Tibial nerve (tissue), 4 donors: ENCODE results near the gene HEXD. TPM values are rescaled to one million over a fixed set of nuclear protein-coding genes. Genes with fewer than 3 reads are reported as not detected.

ENCODE experiments used
- DNase-seq, 2 donors: peaks; one replicate each; pipeline ENCODE4 v3.0.0-alpha.2; 2019; ENCODE audit warnings: low spot score in 2 of 2
- H3K27ac ChIP-seq, 4 donors: fragments of 200-600 bp; sonication (generic) in 3 of 4; one replicate each; pipeline ENCODE4 v1.5.1; 2017 to 2019; ENCODE audit warnings: mild to moderate bottlenecking in 1 of 4
- H3K27me3 ChIP-seq, 2 donors: fragments of 200-600 bp; sonication (generic) in 1 of 2; one replicate each; pipeline versions ENCODE4 v1.5.1 to v1.6.0; 2017 to 2019
- H3K36me3 ChIP-seq, 3 donors: fragments of 200-600 bp; sonication (generic); one replicate each; pipeline ENCODE4 v1.5.1; 2018 to 2019
- H3K4me1 ChIP-seq, 4 donors: fragments of 200-600 bp; sonication (generic) in 3 of 4; one replicate each; pipeline ENCODE4 v1.5.1; 2017 to 2019
- H3K4me3 ChIP-seq, 4 donors: fragments of 200-600 bp; sonication (generic) in 3 of 4; one replicate each; pipeline ENCODE4 v1.5.1; 2017 to 2019; ENCODE audit warnings: mild to moderate bottlenecking in 1 of 4, moderate library complexity in 1 of 4
- H3K9me3 ChIP-seq, 4 donors: fragments of 200-600 bp; sonication (generic) in 3 of 4; one replicate each; pipeline ENCODE4 v1.5.1; 2017 to 2019
- CTCF ChIP-seq, 5 experiments: fragments of 200-600 bp in 3 of 5; fragments of 450-650 bp in 2 of 5; sonication (generic) in 3 of 5; IDR thresholded peaks; one replicate each; pipeline ENCODE4 v1.5.1; 2016 to 2019; ENCODE audit warnings: antibody characterized with exemption in 5 of 5, mild to moderate bottlenecking in 3 of 5, moderate library complexity in 2 of 5
- EP300 ChIP-seq, 2 donors: sonication (generic); formaldehyde crosslinking; IDR thresholded peaks; one replicate each; pipeline ENCODE4 v1.6.1; 2017; ENCODE audit warnings: antibody characterized with exemption in 2 of 2, mild to moderate bottlenecking in 1 of 2
- POLR2A ChIP-seq, 2 donors: fragments of 450-650 bp; IDR thresholded peaks; one replicate each; pipeline ENCODE4 v1.6.1; 2017; ENCODE audit warnings: antibody characterized with exemption in 2 of 2, mild to moderate bottlenecking in 2 of 2, moderate library complexity in 2 of 2
- WGBS, 2 donors: methylation state at CpG; one replicate each; pipeline ENCODE4 v1.1.5; 2018; 5-methylcytosine and 5-hydroxymethylcytosine counted together
- total RNA-seq, 4 donors: library from RNA; depleted of rRNA; stranded (reverse); fragments of >200 nt; gene quantifications; one replicate each; pipeline ENCODE4 v1.1.0, GENCODE V29; 2016

The HEXD gene
- total RNA-seq, 4 donors from 2014 or later: 65.6 to 143 (median 95.1) TPM

- Histone ChIP-seq H3K9me3 (peaks cover 0 to 12% (median 0%) of the 10 kb centered on the region in 4 donors), H3K27ac (peak overlapping the region in 2 of 4 donors; percentile 36 to 56), H3K4me3 (peak overlapping the region in 1 of 4 donors; percentile 25), H3K27me3 (no peaks in the 10 kb centered on the region), H3K36me3 (peaks cover 0 to 47% (median 0%) of the 10 kb centered on the region in 3 donors), H3K4me1 (peaks cover 0 to 19% (median 2%) of the 10 kb centered on the region in 4 donors)
- peak; percentile 50 to 63 for DNase-seq
- TF ChIP-seq CTCF (IDR thresholded peaks at IDR 0.05) (peak in 4 of 5 experiments; percentile 38 to 56 (median 45)), EP300 (IDR thresholded peaks at IDR 0.05) (peak in 1 of 2 donors; percentile 29), POLR2A (IDR thresholded peaks at IDR 0.05) (no peak)
- WGBS, 2 donors: 73 to 81% methylated on average over 25 of the region's 25 CpGs
Measured at GRCh38 chr17:82424001-82424862, 6.1 kb downstream of the HEXD start.

GRCh38 chr17:82424863-82425159, 6.7 kb downstream of the HEXD start:
- no peak for DNase-seq
- H3K27me3 ChIP-seq: no peaks in the 10 kb centered on the region
- H3K9me3 ChIP-seq: peaks cover 0 to 12% (median 0%) of the 10 kb centered on the region in 4 donors
- 82 to 92% methylated on average over 2 of the region's 2 CpGs for WGBS, 2 donors
- TF ChIP-seq POLR2A (IDR thresholded peaks at IDR 0.05) (no peak), CTCF (IDR thresholded peaks at IDR 0.05) (no peak), EP300 (IDR thresholded peaks at IDR 0.05) (no peak)
- H3K4me3 ChIP-seq: peak overlapping the region in 1 of 4 donors; percentile 25
- peak overlapping the region in 2 of 4 donors; percentile 36 to 56 for H3K27ac ChIP-seq
- peaks cover 0 to 13% (median 2%) of the 10 kb centered on the region in 4 donors for H3K4me1 ChIP-seq
- H3K36me3 ChIP-seq: peaks cover 0 to 53% (median 0%) of the 10 kb centered on the region in 3 donors

GRCh38 chr17:82428546-82428945, 10.4 kb downstream of the HEXD start:
- Histone ChIP-seq H3K9me3 (no peaks in the 10 kb centered on the region), H3K4me3 (no peak overlapping the region), H3K36me3 (peaks cover 0 to 43% (median 0%) of the 10 kb centered on the region in 3 donors), H3K4me1 (peaks cover 0 to 10% (median 2%) of the 10 kb centered on the region in 4 donors), H3K27me3 (no peaks in the 10 kb centered on the region), H3K27ac (no peak overlapping the region)
- no peak for TF ChIP-seq POLR2A (IDR thresholded peaks at IDR 0.05)
- no peak for TF ChIP-seq EP300 (IDR thresholded peaks at IDR 0.05)
- no peak for TF ChIP-seq CTCF (IDR thresholded peaks at IDR 0.05)
- WGBS, 2 donors: 93 to 100% methylated on average over 3 of the region's 3 CpGs
- no peak for DNase-seq

GRCh38 chr17:82429824-82430223, 11.7 kb downstream of the HEXD start:
- H3K36me3 ChIP-seq: peaks cover 0 to 56% (median 0%) of the 10 kb centered on the region in 3 donors

More at GRCh38 chr17:82429824-82430223, 11.7 kb downstream of the HEXD start:
- no peak for DNase-seq
- H3K4me1 ChIP-seq: no peaks in the 10 kb centered on the region
- H3K27me3 ChIP-seq: no peaks in the 10 kb centered on the region
- no peaks in the 10 kb centered on the region for H3K9me3 ChIP-seq
- H3K27ac ChIP-seq: no peak overlapping the region
- H3K4me3 ChIP-seq: no peak overlapping the region
- WGBS, 2 donors: 84 to 86% methylated on average over 7 of the region's 7 CpGs
- TF ChIP-seq EP300 (IDR thresholded peaks at IDR 0.05): no peak
- TF ChIP-seq CTCF (IDR thresholded peaks at IDR 0.05): no peak
- TF ChIP-seq POLR2A (IDR thresholded peaks at IDR 0.05): no peak
